GM19372 (cell line): ENCODE measurements around the gene HGF.

Experiments
- ATAC-seq: cut with Tn5 transposase; IDR thresholded peaks from one replicate; pipeline ENCODE4 v1.9.1; 2021; ENCODE audit warnings: mild to moderate bottlenecking, low read depth, moderate library complexity; ENCODE audit not compliant: unreplicated experiment

HGF gene

GRCh38 chr7:81688622-81689411 lies 81.0 kb downstream of the HGF start:
- ATAC-seq = no peak

GRCh38 chr7:81687062-81687461 lies 82.8 kb downstream of the HGF start:
- ATAC-seq = no peak

- no peak for ATAC-seq
These were observed 84.5 kb downstream of the HGF start for GRCh38 chr7:81685270-81685868.

- ATAC-seq = no peak
These were observed 85.2 kb downstream of the HGF start for GRCh38 chr7:81684514-81685269.

GRCh38 chr7:81684033-81684432 lies 85.8 kb downstream of the HGF start:
- no peak for ATAC-seq

GRCh38 chr7:81682873-81683272 lies 87.0 kb downstream of the HGF start:
- no peak for ATAC-seq

GRCh38 chr7:81680120-81680519 lies 89.7 kb downstream of the HGF start:
- ATAC-seq = no peak

GRCh38 chr7:81676813-81677212 lies 93.0 kb downstream of the HGF start:
- no peak for ATAC-seq

- no peak for ATAC-seq
These were observed 93.6 kb downstream of the HGF start for GRCh38 chr7:81676105-81676811.

- no peak for ATAC-seq
These were observed 95.4 kb downstream of the HGF start for GRCh38 chr7:81674431-81674830.

GRCh38 chr7:81672872-81673271 lies 97.0 kb downstream of the HGF start:
- ATAC-seq = no peak

- no peak for ATAC-seq
These were observed 100.3 kb downstream of the HGF start for GRCh38 chr7:81669476-81670105.

- ATAC-seq = no peak
These were observed 103.6 kb downstream of the HGF start for GRCh38 chr7:81666209-81666608.

- no peak for ATAC-seq
These were observed 104.6 kb downstream of the HGF start for GRCh38 chr7:81665236-81665635.

- ATAC-seq = no peak
These were observed 105.5 kb downstream of the HGF start for GRCh38 chr7:81664304-81664703.

- ATAC-seq = no peak
These were observed 107.3 kb downstream of the HGF start for GRCh38 chr7:81662531-81662930.

GRCh38 chr7:81659697-81660395 lies 110.0 kb downstream of the HGF start:
- no peak for ATAC-seq

- ATAC-seq = no peak
These were observed 112.3 kb downstream of the HGF start for GRCh38 chr7:81657551-81657950.

- no peak for ATAC-seq
These were observed 114.6 kb downstream of the HGF start for GRCh38 chr7:81655271-81655670.

- no peak for ATAC-seq
These were observed 117.6 kb downstream of the HGF start for GRCh38 chr7:81652225-81652624.
